ENCODE results near the gene DEFB119.
"Not testable (repeated sequence)": the region's sequence is repeated elsewhere in the genome, so short reads cannot be mapped to it uniquely, and the experiment has no call there.

The DEFB119 gene

GRCh38 chr20:31390490-31390889, at the start of gene DEFB119:
Gene DEFB119, minus strand, starts transcription at chr20:31390590. Its CDS starts 107 bp downstream, at chr20:31390483.
- no peak for DNase-seq

- DNase-seq: no peak
Measured at GRCh38 chr20:31430568-31431115, 40.3 kb upstream of the DEFB119 start.

- not testable (repeated sequence) for DNase-seq
Measured at GRCh38 chr20:31427576-31427975, 37.2 kb upstream of the DEFB119 start.

- DNase-seq: not testable (repeated sequence)
Measured at GRCh38 chr20:31426891-31427551, 36.6 kb upstream of the DEFB119 start.

GRCh38 chr20:31425797-31426196, 35.4 kb upstream of the DEFB119 start:
- DNase-seq: no peak

GRCh38 chr20:31418307-31418706, 27.9 kb upstream of the DEFB119 start:
- DNase-seq: no peak

GRCh38 chr20:31415653-31416052, 25.3 kb upstream of the DEFB119 start:
- no peak for DNase-seq

- no peak for DNase-seq
Measured at GRCh38 chr20:31414381-31414780, 24.0 kb upstream of the DEFB119 start.

GRCh38 chr20:31410011-31410410, 19.6 kb upstream of the DEFB119 start:
- DNase-seq: no peak

- no peak for DNase-seq
Measured at GRCh38 chr20:31406115-31406514, 15.7 kb upstream of the DEFB119 start, which contains the start of gene DEFB121. Gene DEFB121, minus strand, starts transcription at chr20:31406215. Its CDS starts 63 bp downstream, at chr20:31406152.

GRCh38 chr20:31403886-31404285, 13.5 kb upstream of the DEFB119 start:
- DNase-seq: no peak

GRCh38 chr20:31394900-31395299, 4.5 kb upstream of the DEFB119 start:
- no peak for DNase-seq

GRCh38 chr20:31392836-31393235, 2.4 kb upstream of the DEFB119 start:
- no peak for DNase-seq

GRCh38 chr20:31374346-31374745, 16.0 kb downstream of the DEFB119 start:
- no peak for DNase-seq

GRCh38 chr20:31368301-31368700, 22.1 kb downstream of the DEFB119 start, which contains the start of gene DEFB118:
Gene DEFB118, plus strand, starts transcription at chr20:31368601. Its CDS starts 50 bp downstream, at chr20:31368651.
- DNase-seq: no peak

GRCh38 chr20:31364272-31364671, 26.1 kb downstream of the DEFB119 start:
- not testable (repeated sequence) for DNase-seq

- DNase-seq: no peak
Measured at GRCh38 chr20:31363295-31363694, 27.1 kb downstream of the DEFB119 start.

- DNase-seq: no peak
Measured at GRCh38 chr20:31355981-31356380, 34.4 kb downstream of the DEFB119 start.

- DNase-seq: no peak
Measured at GRCh38 chr20:31341470-31341869, 48.9 kb downstream of the DEFB119 start.

- DNase-seq: no peak
Measured at GRCh38 chr20:31330893-31331292, 59.5 kb downstream of the DEFB119 start.

Measured in 8988T (cell line).